SK-N-SH treated with all-trans-retinoic acid at 6 μM for 48 hours (cell line): Measurements from ENCODE around the gene MAPRE2.

Experiments used
- ATAC-seq: fragments of 200-7000 bp; cut with Tn5 transposase; 3 replicates; pipeline ENCODE4 v1.9.1; 2020; ENCODE audit warnings: mild to moderate bottlenecking, moderate library complexity
- ARNTL ChIP-seq: fragments of 450-650 bp; formaldehyde crosslinking; IDR thresholded peaks from 2 replicates; pipeline ENCODE4 v1.5.0; 2020; ENCODE audit warnings: low read depth, mild to moderate bottlenecking, moderate library complexity, borderline replicate concordance
- BACH2 ChIP-seq: fragments of 250-450 bp; sonication (Bioruptor Pico); IDR thresholded peaks from 2 replicates; pipeline ENCODE4 v1.9.0; 2021; ENCODE audit warnings: mild to moderate bottlenecking, borderline replicate concordance
- CREB5 ChIP-seq: fragments of 250-450 bp; sonication (Bioruptor Pico); IDR thresholded peaks from 2 replicates; pipeline ENCODE4 v1.5.1; 2020; ENCODE audit warnings: low read depth, mild to moderate bottlenecking, moderate library complexity
- CSDC2 ChIP-seq: fragments of 250-450 bp; sonication (Bioruptor Pico); IDR thresholded peaks from 2 replicates; pipeline ENCODE4 v1.5.0; 2020; ENCODE audit warnings: mild to moderate bottlenecking, moderate library complexity
- CSRNP3 ChIP-seq: fragments of 250-450 bp; sonication (Bioruptor Pico); IDR thresholded peaks from 2 replicates; pipeline ENCODE4 v1.5.1; 2021; ENCODE audit warnings: mild to moderate bottlenecking, moderate library complexity
- ESRRG ChIP-seq: fragments of 250-450 bp; sonication (Bioruptor Pico); IDR thresholded peaks from 2 replicates; pipeline ENCODE4 v1.6.1; 2021; ENCODE audit warnings: mild to moderate bottlenecking
- GLIS3 ChIP-seq: fragments of 250-450 bp; sonication (Bioruptor Pico); IDR thresholded peaks from 2 replicates; pipeline ENCODE4 v1.5.0; 2020; ENCODE audit warnings: mild to moderate bottlenecking, moderate library complexity
- ISL1 ChIP-seq: fragments of 250-450 bp; sonication (Bioruptor Pico); IDR thresholded peaks from 2 replicates; pipeline ENCODE4 v2.1.2; 2022; ENCODE audit warnings: mild to moderate bottlenecking, moderate library complexity
- OSR1 ChIP-seq: fragments of 250-450 bp; sonication (Bioruptor Pico); IDR thresholded peaks from 2 replicates; pipeline ENCODE4 v1.8.0; 2022; ENCODE audit warnings: moderate library complexity, mild to moderate bottlenecking, inconsistent platforms
- PATZ1 ChIP-seq: fragments of 250-450 bp; sonication (Bioruptor Pico); IDR thresholded peaks from 2 replicates; pipeline ENCODE4 v1.8.0; 2020; ENCODE audit warnings: mild to moderate bottlenecking, moderate library complexity, borderline replicate concordance
- POU6F1 ChIP-seq: fragments of 250-450 bp; sonication (Bioruptor Pico); IDR thresholded peaks from 2 replicates; pipeline ENCODE4 v1.8.0; 2021; ENCODE audit warnings: low read depth, mild to moderate bottlenecking, moderate library complexity, borderline replicate concordance
- PPARA ChIP-seq: fragments of 250-450 bp; sonication (Bioruptor Pico); IDR thresholded peaks from 2 replicates; pipeline ENCODE4 v1.5.0; 2020; ENCODE audit warnings: mild to moderate bottlenecking, borderline replicate concordance
- RARB ChIP-seq: fragments of 250-450 bp; sonication (Bioruptor Pico); IDR thresholded peaks from 2 replicates; pipeline ENCODE4 v1.8.0; 2021; ENCODE audit warnings: mild to moderate bottlenecking, moderate library complexity
- SNAI2 ChIP-seq: fragments of 250-450 bp; sonication (Bioruptor Pico); IDR thresholded peaks from 2 replicates; pipeline ENCODE4 v1.5.0; 2020; ENCODE audit warnings: mild to moderate bottlenecking, moderate library complexity
- TCF4 ChIP-seq: fragments of 250-450 bp; sonication (Bioruptor Pico); IDR thresholded peaks from 2 replicates; pipeline ENCODE4 v1.8.0; 2021; ENCODE audit warnings: mild to moderate bottlenecking, moderate library complexity, borderline replicate concordance
- TOX ChIP-seq: fragments of 250-450 bp; sonication (Bioruptor Pico); IDR thresholded peaks from 2 replicates; pipeline ENCODE4 v1.8.0; 2021; ENCODE audit warnings: mild to moderate bottlenecking, moderate library complexity, borderline replicate concordance
- TSHZ2 ChIP-seq: fragments of 250-450 bp; sonication (Bioruptor Pico); IDR thresholded peaks from 2 replicates; pipeline ENCODE4 v1.5.0; 2020; ENCODE audit warnings: mild to moderate bottlenecking, moderate library complexity
- ZC3H10 ChIP-seq: fragments of 250-450 bp; sonication (Bioruptor Pico); IDR thresholded peaks from 2 replicates; pipeline ENCODE4 v1.5.1; 2021; ENCODE audit warnings: mild to moderate bottlenecking, moderate library complexity
- ZFP30 ChIP-seq: fragments of 450-650 bp; formaldehyde crosslinking; IDR thresholded peaks from 2 replicates; pipeline ENCODE4 v1.5.0; 2022; ENCODE audit warnings: mild to moderate bottlenecking, moderate library complexity
- ZNF565 ChIP-seq: fragments of 450-650 bp; formaldehyde crosslinking; conservative IDR thresholded peaks from 2 replicates; pipeline ENCODE4 v1.5.0; 2020; ENCODE audit warnings: low read depth, mild to moderate bottlenecking, moderate library complexity
- ZNF8 ChIP-seq: fragments of 450-650 bp; formaldehyde crosslinking; IDR thresholded peaks from 2 replicates; pipeline ENCODE4 v1.5.0; 2020; ENCODE audit warnings: mild to moderate bottlenecking, moderate library complexity

The MAPRE2 gene

GRCh38 chr18:35002120-35002519 is 39.1 kb upstream of the MAPRE2 start:
- TF ChIP-seq ZFP30 (no peak), CSRNP3 (CRISPR knock-in tag) (no peak), GLIS3 (CRISPR knock-in tag) (no peak), RARB (CRISPR knock-in tag) (no peak), CREB5 (CRISPR knock-in tag) (no peak), TSHZ2 (no peak), ZNF565 (CRISPR knock-in tag) (no peak), TOX (CRISPR knock-in tag) (no peak), OSR1 (CRISPR knock-in tag) (no peak), ISL1 (CRISPR knock-in tag) (no peak), SNAI2 (CRISPR knock-in tag) (no peak)
- no peak for ATAC-seq

- no peak for TF ChIP-seq ZFP30
- no peak for TF ChIP-seq TOX (CRISPR knock-in tag)
- TF ChIP-seq ZC3H10 = no peak
- TF ChIP-seq ISL1 (CRISPR knock-in tag) = no peak
- no peak for TF ChIP-seq BACH2 (CRISPR knock-in tag)
- no peak for TF ChIP-seq TCF4 (CRISPR knock-in tag)
- TF ChIP-seq POU6F1 (CRISPR knock-in tag) = no peak
- no peak for TF ChIP-seq CSDC2
- TF ChIP-seq ZNF8 (CRISPR knock-in tag) = no peak
- TF ChIP-seq SNAI2 (CRISPR knock-in tag) = no peak
- no peak for TF ChIP-seq ZNF565 (CRISPR knock-in tag)
- TF ChIP-seq PATZ1 = no peak
- no peak for TF ChIP-seq ARNTL (CRISPR knock-in tag)
- ATAC-seq = peak; percentile 99
Measured at GRCh38 chr18:35005963-35006577, 35.1 kb upstream of the MAPRE2 start.

GRCh38 chr18:35010156-35010555 is 31.1 kb upstream of the MAPRE2 start:
- ATAC-seq = no peak

More at GRCh38 chr18:35010156-35010555, 31.1 kb upstream of the MAPRE2 start:
- TF ChIP-seq TSHZ2 (no peak), OSR1 (CRISPR knock-in tag) (no peak), SNAI2 (CRISPR knock-in tag) (no peak), PPARA (CRISPR knock-in tag) (no peak), TCF4 (CRISPR knock-in tag) (no peak), ZFP30 (no peak), ARNTL (CRISPR knock-in tag) (no peak), ESRRG (CRISPR knock-in tag) (no peak), POU6F1 (CRISPR knock-in tag) (no peak), ZNF8 (CRISPR knock-in tag) (no peak)
- TF ChIP-seq, all 23 proteins: peak for 0
